SK-N-SH (cell line): ENCODE results near the gene WDR88. TPM values are rescaled to one million over a fixed set of nuclear protein-coding genes. Genes with fewer than 3 reads are reported as not detected.

Experiments used
- CTCF ChIA-PET: fragments of 300-600, 350-600 bp; formaldehyde crosslinking; extraction: SDS; loops from one replicate; lab custom pipeline; 2021; lab: Yijun Ruan, JAX
- POLR2A ChIA-PET: fragments of 350-600 bp; sonication (Branson Sonifier 250); formaldehyde crosslinking; extraction: SDS; loops from one replicate; lab custom pipeline; 2020; ENCODE audit warnings: antibody characterized with exemption, inconsistent platforms; lab: Yijun Ruan, JAX
- DNase-seq: peaks from one replicate; pipeline ENCODE4 v3.0.0; 2012
- H2AFZ ChIP-seq: fragments of 200-600 bp; sonication (generic); 2 replicates; pipeline ENCODE4 v1.8.1; 2016; ENCODE audit warnings: antibody characterized with exemption, mild to moderate bottlenecking, low read depth
- H3F3A ChIP-seq: fragments of 200-600 bp; sonication (generic); replicated peaks from 2 replicates; pipeline ENCODE3; 2016; ENCODE audit warnings: antibody characterized with exemption, mild to moderate bottlenecking; ENCODE audit not compliant: insufficient read depth
- H3K27ac ChIP-seq, 2 experiments: fragments of 200-500 bp in 1 of 2; fragments of 200-600 bp in 1 of 2; sonication (Bioruptor generic) in 1 of 2; sonication (generic), shearing (Covaris generic) in 1 of 2; 2 replicates each; pipeline versions ENCODE4 v1.5.1 to v1.6.1; 2014 to 2016; ENCODE audit warnings: low read depth in 2 of 2, inconsistent platforms in 1 of 2, low read length in 1 of 2, mild to moderate bottlenecking in 1 of 2, mixed read lengths in 1 of 2
- H3K27me3 ChIP-seq: fragments of 200-600 bp; sonication (generic), shearing (Covaris generic); 2 replicates; pipeline ENCODE4 v1.6.1; 2016; ENCODE audit warnings: mixed run types; ENCODE audit not compliant: insufficient read depth
- H3K36me3 ChIP-seq, 2 experiments: fragments of 200-500 bp in 1 of 2; fragments of 200-600 bp in 1 of 2; sonication (Bioruptor generic) in 1 of 2; sonication (generic) in 1 of 2; replicated peaks in 1 of 2; 2 replicates each; pipeline versions ENCODE3 to v1.5.1; 2014 to 2016; ENCODE audit warnings: low read length in 1 of 2, mild to moderate bottlenecking in 1 of 2; ENCODE audit not compliant: insufficient read depth in 2 of 2, control insufficient read depth in 1 of 2
- H3K4me1 ChIP-seq, 2 experiments: fragments of 200-500 bp in 1 of 2; fragments of 200-600 bp in 1 of 2; sonication (Bioruptor generic) in 1 of 2; sonication (generic), shearing (Covaris generic) in 1 of 2; 2 replicates each; pipeline versions ENCODE4 v1.5.1 to v1.6.1; 2014 to 2016; ENCODE audit warnings: low read depth in 1 of 2, low read length in 1 of 2, mixed run types in 1 of 2; ENCODE audit not compliant: insufficient read depth in 2 of 2, control insufficient read depth in 1 of 2
- H3K4me2 ChIP-seq: fragments of 200-600 bp; sonication (generic), shearing (Covaris generic); 2 replicates; pipeline ENCODE4 v1.6.1; 2017; ENCODE audit warnings: mixed run types
- H3K4me3 ChIP-seq, 2 experiments: fragments of 200-500 bp in 1 of 2; fragments of 200-600 bp in 1 of 2; sonication (Bioruptor generic) in 1 of 2; sonication (generic), shearing (Covaris generic) in 1 of 2; 2 replicates each; pipeline versions ENCODE4 v1.5.1 to v1.8.1; 2014 to 2016; ENCODE audit warnings: low read depth in 2 of 2, inconsistent platforms in 1 of 2, low read length in 1 of 2, mild to moderate bottlenecking in 1 of 2, mixed read lengths in 1 of 2, moderate library complexity in 1 of 2
- H3K79me2 ChIP-seq: fragments of 200-600 bp; sonication (generic); 2 replicates; pipeline ENCODE4 v1.8.1; 2017; ENCODE audit warnings: mild to moderate bottlenecking; ENCODE audit not compliant: insufficient read depth
- H3K9ac ChIP-seq: fragments of 200-600 bp; sonication (generic); 2 replicates; pipeline ENCODE4 v1.6.1; 2017; ENCODE audit warnings: mixed run types
- H3K9me2 ChIP-seq: fragments of 200-600 bp; sonication (generic); 2 replicates; pipeline ENCODE4 v1.6.1; 2017; ENCODE audit warnings: mixed run types
- H3K9me3 ChIP-seq: fragments of 200-600 bp; sonication (generic); 2 replicates; pipeline ENCODE4 v1.6.1; 2017; ENCODE audit warnings: mixed run types, mild to moderate bottlenecking, moderate library complexity
- H4K20me1 ChIP-seq: fragments of 200-600 bp; sonication (generic); 2 replicates; pipeline ENCODE4 v1.6.1; 2017; ENCODE audit warnings: mild to moderate bottlenecking, mixed run types; ENCODE audit not compliant: insufficient read depth
- CHD2 ChIP-seq: fragments of 150-350 bp; IDR thresholded peaks from 2 replicates; pipeline ENCODE4 v1.6.1; 2018; ENCODE audit warnings: low read length; ENCODE audit not compliant: partially characterized antibody
- FOSL2 ChIP-seq: IDR thresholded peaks from 2 replicates; pipeline ENCODE4 v1.4.0; 2012; ENCODE audit warnings: low read depth, mild to moderate bottlenecking, moderate library complexity, borderline replicate concordance
- JUND ChIP-seq: IDR thresholded peaks from 2 replicates; pipeline ENCODE4 v1.4.0; 2012
- MEF2A ChIP-seq: IDR thresholded peaks from 2 replicates; pipeline ENCODE4 v1.4.0; 2012; ENCODE audit warnings: low read depth, borderline replicate concordance
- RXRA ChIP-seq: IDR thresholded peaks from 2 replicates; pipeline ENCODE4 v1.4.0; 2012; ENCODE audit warnings: low read depth, mild to moderate bottlenecking, borderline replicate concordance
- SIN3A ChIP-seq: IDR thresholded peaks from 2 replicates; pipeline ENCODE4 v1.6.1; 2012; ENCODE audit warnings: low read depth, mild to moderate bottlenecking, low read length, moderate library complexity, borderline replicate concordance
- SMC3 ChIP-seq: IDR thresholded peaks from 2 replicates; pipeline ENCODE4 v1.6.1; 2012; ENCODE audit warnings: low read depth, low read length, improper control_type of control experiment
- TAF1 ChIP-seq: IDR thresholded peaks from 2 replicates; pipeline ENCODE4 v1.6.1; 2012; ENCODE audit warnings: low read depth, mild to moderate bottlenecking, low read length, moderate library complexity, borderline replicate concordance
- TEAD4 ChIP-seq: IDR thresholded peaks from 2 replicates; pipeline ENCODE4 v1.4.0; 2012; ENCODE audit warnings: mild to moderate bottlenecking, borderline replicate concordance; ENCODE audit not compliant: insufficient read depth
- WGBS: methylation state at CpG from one replicate; pipeline ENCODE4 v1.1.6; 2017; ENCODE audit warnings: low lambda C conversion rate; 5-methylcytosine and 5-hydroxymethylcytosine counted together
- polyA plus RNA-seq, 3 experiments: library from polyadenylated mRNA; depleted of rRNA; stranded (reverse); fragments of >200 nt; gene quantifications; 2 replicates each; pipeline ENCODE4 v1.2.3, GENCODE V29; 2012
- TF ChIP-seq, protein P1 (sequence below): fragments of 200-600 bp; sonication (generic); IDR thresholded peaks from 2 replicates; pipeline ENCODE4 v1.6.1; 2017; ENCODE audit warnings: antibody characterized with exemption, mild to moderate bottlenecking, moderate library complexity
- TF ChIP-seq, protein P2 (sequence below): IDR thresholded peaks from 2 replicates; pipeline ENCODE4 v1.4.0; 2012; ENCODE audit warnings: low read depth, borderline replicate concordance
- TF ChIP-seq, protein P3 (sequence below): fragments of 150-350 bp; IDR thresholded peaks from 2 replicates; pipeline ENCODE4 v1.6.1; 2016; ENCODE audit warnings: mild to moderate bottlenecking, low read depth, low read length

Gene WDR88
- polyA plus RNA-seq, 1 of the 3 experiments (the other 2 are of a cell fraction): not detected

DNA sequence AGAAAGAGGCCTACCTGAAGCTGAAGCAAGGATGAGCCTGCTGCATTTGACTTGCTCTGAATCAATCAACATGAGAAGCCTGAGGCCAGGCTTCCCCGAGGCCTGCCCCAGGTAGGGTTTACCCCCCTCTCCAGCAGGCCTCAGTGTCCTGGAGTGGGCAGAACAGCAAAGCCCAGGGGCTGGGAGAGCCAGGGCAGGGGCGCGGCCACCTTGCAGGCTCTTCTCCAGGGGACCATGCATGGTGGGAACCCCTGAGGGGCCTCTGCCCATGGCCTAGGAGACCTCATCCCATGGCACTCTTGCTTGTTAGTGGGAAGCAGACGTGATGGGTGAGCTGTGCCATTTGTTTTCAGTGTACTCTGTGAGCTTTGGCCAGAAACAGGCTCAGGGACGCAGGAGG is 42.3 kb downstream of the WDR88 start:
- Histone ChIP-seq H3K79me2 (peaks cover 12% of the 10 kb centered on the region; the same call in 1 of the 2 replicates), H3K27ac (no peak overlapping the region), H3K27me3 (no peaks in the 10 kb centered on the region), H3K9me3 (no peaks in the 10 kb centered on the region), H4K20me1 (no peaks in the 10 kb centered on the region), H3K4me2 (no peak overlapping the region)
- no peak for DNase-seq
- TF ChIP-seq, protein P1, sequence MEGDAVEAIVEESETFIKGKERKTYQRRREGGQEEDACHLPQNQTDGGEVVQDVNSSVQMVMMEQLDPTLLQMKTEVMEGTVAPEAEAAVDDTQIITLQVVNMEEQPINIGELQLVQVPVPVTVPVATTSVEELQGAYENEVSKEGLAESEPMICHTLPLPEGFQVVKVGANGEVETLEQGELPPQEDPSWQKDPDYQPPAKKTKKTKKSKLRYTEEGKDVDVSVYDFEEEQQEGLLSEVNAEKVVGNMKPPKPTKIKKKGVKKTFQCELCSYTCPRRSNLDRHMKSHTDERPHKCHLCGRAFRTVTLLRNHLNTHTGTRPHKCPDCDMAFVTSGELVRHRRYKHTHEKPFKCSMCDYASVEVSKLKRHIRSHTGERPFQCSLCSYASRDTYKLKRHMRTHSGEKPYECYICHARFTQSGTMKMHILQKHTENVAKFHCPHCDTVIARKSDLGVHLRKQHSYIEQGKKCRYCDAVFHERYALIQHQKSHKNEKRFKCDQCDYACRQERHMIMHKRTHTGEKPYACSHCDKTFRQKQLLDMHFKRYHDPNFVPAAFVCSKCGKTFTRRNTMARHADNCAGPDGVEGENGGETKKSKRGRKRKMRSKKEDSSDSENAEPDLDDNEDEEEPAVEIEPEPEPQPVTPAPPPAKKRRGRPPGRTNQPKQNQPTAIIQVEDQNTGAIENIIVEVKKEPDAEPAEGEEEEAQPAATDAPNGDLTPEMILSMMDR: no peak
- TF ChIP-seq, protein P2, sequence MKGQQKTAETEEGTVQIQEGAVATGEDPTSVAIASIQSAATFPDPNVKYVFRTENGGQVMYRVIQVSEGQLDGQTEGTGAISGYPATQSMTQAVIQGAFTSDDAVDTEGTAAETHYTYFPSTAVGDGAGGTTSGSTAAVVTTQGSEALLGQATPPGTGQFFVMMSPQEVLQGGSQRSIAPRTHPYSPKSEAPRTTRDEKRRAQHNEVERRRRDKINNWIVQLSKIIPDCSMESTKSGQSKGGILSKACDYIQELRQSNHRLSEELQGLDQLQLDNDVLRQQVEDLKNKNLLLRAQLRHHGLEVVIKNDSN: no peak
- TF ChIP-seq, all 33 proteins: peak for 0
- POLR2A ChIA-PET: no interaction called here
- CTCF ChIA-PET: interaction anchor here (0.7 to 6.1 kb wide), 4 partner anchors 10 to 49 kb away, joined by 3 to 27 read pairs (median 14); no protein-coding TSS in a partner anchor
- H2AFZ ChIP-seq: no peak overlapping the region
- WGBS: 92% methylated on average over 3 of the region's 5 CpGs
- H3K4me3 ChIP-seq: no peak overlapping the region
- H3K36me3 ChIP-seq: no peaks in the 10 kb centered on the region
- H3K9me2 ChIP-seq: no peaks in the 10 kb centered on the region
- H3K9ac ChIP-seq: no peak overlapping the region
- H3F3A ChIP-seq: peaks cover 23% of the 10 kb centered on the region
- peaks cover 0 to 19% of the 10 kb centered on the region in 2 experiments; a peak in 2 of 4 replicates for H3K4me1 ChIP-seq

DNA sequence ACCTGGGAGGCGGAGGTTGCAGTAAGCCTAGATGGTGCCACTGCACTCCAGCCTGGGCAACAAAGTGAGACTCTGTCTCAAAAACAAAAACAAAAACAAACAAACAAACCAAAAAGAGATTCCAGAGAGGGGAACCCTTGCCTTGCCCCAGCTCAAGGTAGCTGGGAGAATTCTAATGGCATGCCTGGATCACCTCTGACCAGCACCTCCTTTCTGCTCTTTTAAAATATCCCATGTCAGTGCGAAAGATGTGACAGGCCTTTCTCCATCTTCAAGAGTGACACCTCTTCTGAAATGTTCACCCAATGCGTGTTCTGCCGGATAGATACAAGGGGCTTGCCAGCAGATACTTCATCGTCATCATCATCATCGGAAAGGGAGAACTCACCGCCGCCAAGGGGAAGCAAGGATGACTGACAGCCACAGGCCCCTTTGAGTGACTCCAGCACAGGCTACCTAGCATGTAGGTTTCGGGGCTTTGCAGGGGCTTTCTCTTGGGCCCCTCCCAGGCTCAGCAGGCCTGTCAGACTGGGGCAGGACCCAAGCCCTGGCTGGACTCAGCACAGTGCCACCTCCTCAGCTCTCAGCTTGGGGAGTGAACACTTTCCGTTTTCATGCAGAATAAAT is 43.4 kb downstream of the WDR88 start:
- Histone ChIP-seq H3K27me3 (no peaks in the 10 kb centered on the region), H2AFZ (no peak overlapping the region), H3K9me2 (no peaks in the 10 kb centered on the region), H3K9ac (no peak overlapping the region), H4K20me1 (no peaks in the 10 kb centered on the region)
- POLR2A ChIA-PET: interaction anchor here (1.4 to 3.0 kb wide), 2 partner anchors 9 to 50 kb away, joined by 6 to 21 read pairs; no protein-coding TSS in a partner anchor
- TF ChIP-seq, protein P2: no peak
- TF ChIP-seq CHD2: no peak
- TF ChIP-seq SIN3A: no peak
- TF ChIP-seq, protein P3, sequence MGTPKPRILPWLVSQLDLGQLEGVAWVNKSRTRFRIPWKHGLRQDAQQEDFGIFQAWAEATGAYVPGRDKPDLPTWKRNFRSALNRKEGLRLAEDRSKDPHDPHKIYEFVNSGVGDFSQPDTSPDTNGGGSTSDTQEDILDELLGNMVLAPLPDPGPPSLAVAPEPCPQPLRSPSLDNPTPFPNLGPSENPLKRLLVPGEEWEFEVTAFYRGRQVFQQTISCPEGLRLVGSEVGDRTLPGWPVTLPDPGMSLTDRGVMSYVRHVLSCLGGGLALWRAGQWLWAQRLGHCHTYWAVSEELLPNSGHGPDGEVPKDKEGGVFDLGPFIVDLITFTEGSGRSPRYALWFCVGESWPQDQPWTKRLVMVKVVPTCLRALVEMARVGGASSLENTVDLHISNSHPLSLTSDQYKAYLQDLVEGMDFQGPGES: no peak
- TF ChIP-seq RXRA: no peak
- TF ChIP-seq, protein P1: no peak
- no peak for TF ChIP-seq MEF2A
- TF ChIP-seq FOSL2: no peak
- no peak for TF ChIP-seq TEAD4
- TF ChIP-seq SMC3: no peak
- TF ChIP-seq JUND: no peak
- TF ChIP-seq TAF1: no peak
- TF ChIP-seq, all 33 proteins: peak for 0
- Histone ChIP-seq H3K9me3 (no peaks in the 10 kb centered on the region), H3K36me3 (no peaks in the 10 kb centered on the region), H3K79me2 (peaks cover 12% of the 10 kb centered on the region; the same call in 1 of the 2 replicates), H3K4me1 (peaks cover 0 to 19% of the 10 kb centered on the region in 2 experiments; a peak in 2 of 4 replicates), H3K27ac (peak overlapping the region in 1 of 2 experiments; percentile 93; a peak in 1 of 4 replicates), H3K4me3 (peak overlapping the region; percentile 80 to 81; a peak in 3 of 4 replicates), H3F3A (peaks cover 23% of the 10 kb centered on the region), H3K4me2 (peak overlapping the region; percentile 84; the same call in 1 of the 2 replicates)
- CTCF ChIA-PET: interaction anchor here (0.7 to 4.4 kb wide), 10 partner anchors 9 to 921 kb away, joined by 3 to 27 read pairs (median 6); no protein-coding TSS in a partner anchor
- no peak for DNase-seq
- WGBS: 94% methylated on average over 10 of the region's 10 CpGs
